HG03442 (cell line): Measurements from ENCODE around the gene NOS1.
"Not testable (repeated sequence)": the region's sequence is repeated elsewhere in the genome, so short reads cannot be mapped to it uniquely, and the experiment has no call there.

Experiments
- ATAC-seq: cut with Tn5 transposase; IDR thresholded peaks from one replicate; pipeline ENCODE4 v1.9.1; 2021; ENCODE audit warnings: mild to moderate bottlenecking, moderate library complexity; ENCODE audit not compliant: unreplicated experiment

Gene NOS1

GRCh38 chr12:117187421-117187820 is 174.0 kb downstream of the NOS1 start:
- ATAC-seq, result no peak

GRCh38 chr12:117182866-117183265 is 178.6 kb downstream of the NOS1 start:
- ATAC-seq, result no peak

GRCh38 chr12:117181468-117181843 is 180.0 kb downstream of the NOS1 start:
- ATAC-seq, result not testable (repeated sequence)

GRCh38 chr12:117180758-117181467 is 180.5 kb downstream of the NOS1 start:
- ATAC-seq, result peak; percentile 50

GRCh38 chr12:117178745-117179144 is 182.7 kb downstream of the NOS1 start:
- ATAC-seq, result no peak

GRCh38 chr12:117178301-117178700 is 183.1 kb downstream of the NOS1 start:
- no peak for ATAC-seq

GRCh38 chr12:117172168-117172567 is 189.3 kb downstream of the NOS1 start:
- ATAC-seq, result no peak

- no peak for ATAC-seq
Measured at GRCh38 chr12:117171499-117172162, 189.8 kb downstream of the NOS1 start.

GRCh38 chr12:117169548-117169947 is 191.9 kb downstream of the NOS1 start:
- ATAC-seq, result no peak

GRCh38 chr12:117168976-117169375 is 192.4 kb downstream of the NOS1 start:
- ATAC-seq, result no peak

GRCh38 chr12:117167769-117168168 is 193.7 kb downstream of the NOS1 start:
- no peak for ATAC-seq

GRCh38 chr12:117166107-117166506 is 195.3 kb downstream of the NOS1 start:
- no peak for ATAC-seq

- no peak for ATAC-seq
Measured at GRCh38 chr12:117165342-117165741, 196.1 kb downstream of the NOS1 start.

GRCh38 chr12:117162633-117163032 is 198.8 kb downstream of the NOS1 start:
- no peak for ATAC-seq

GRCh38 chr12:117162167-117162539 is 199.3 kb downstream of the NOS1 start:
- no peak for ATAC-seq

GRCh38 chr12:117161460-117162166 is 199.8 kb downstream of the NOS1 start:
- ATAC-seq, result no peak

- no peak for ATAC-seq
Measured at GRCh38 chr12:117159674-117160073, 201.8 kb downstream of the NOS1 start.

- ATAC-seq, result no peak
Measured at GRCh38 chr12:117158911-117159553, 202.4 kb downstream of the NOS1 start.
